Endometrium (tissue), 2 donors: ENCODE measurements around the gene CAB39.

Experiments used
- FAIRE-seq: peaks from 2 replicates; lab custom pipeline; 2012; peaks lifted over from hg19 to GRCh38; lab: Jason Lieb, UNC
- donor health status: control.
- donor health status: control.

CAB39 gene

GRCh38 chr2:230712443-230713330, at the start of gene CAB39:
Gene CAB39, plus strand, starts transcription at chr2:230712842. Its CDS starts 47,160 bp downstream, at chr2:230760002.
- no peak for FAIRE-seq

- FAIRE-seq, result no peak
Observed at GRCh38 chr2:230664128-230664527, 48.5 kb upstream of the CAB39 start.

- no peak for FAIRE-seq
Observed at GRCh38 chr2:230664844-230665243, 47.8 kb upstream of the CAB39 start.

- FAIRE-seq, result no peak
Observed at GRCh38 chr2:230665263-230665691, 47.4 kb upstream of the CAB39 start.

- FAIRE-seq, result no peak
Observed at GRCh38 chr2:230666446-230666845, 46.2 kb upstream of the CAB39 start.

- FAIRE-seq, result no peak
Observed at GRCh38 chr2:230666885-230667712, 45.5 kb upstream of the CAB39 start.

- FAIRE-seq, result no peak
Observed at GRCh38 chr2:230668184-230668938, 44.3 kb upstream of the CAB39 start.

- FAIRE-seq, result no peak
Observed at GRCh38 chr2:230668939-230669303, 43.7 kb upstream of the CAB39 start.

GRCh38 chr2:230669386-230669950, 43.2 kb upstream of the CAB39 start:
- no peak for FAIRE-seq

GRCh38 chr2:230671117-230671516, 41.5 kb upstream of the CAB39 start:
- FAIRE-seq, result no peak

GRCh38 chr2:230672836-230673235, 39.8 kb upstream of the CAB39 start:
- FAIRE-seq, result no peak

- FAIRE-seq, result no peak
Observed at GRCh38 chr2:230674401-230674800, 38.2 kb upstream of the CAB39 start.

- no peak for FAIRE-seq
Observed at GRCh38 chr2:230674966-230675672, 37.5 kb upstream of the CAB39 start.

- FAIRE-seq, result no peak
Observed at GRCh38 chr2:230676546-230676945, 36.1 kb upstream of the CAB39 start.

- FAIRE-seq, result no peak
Observed at GRCh38 chr2:230677201-230677946, 35.3 kb upstream of the CAB39 start.

GRCh38 chr2:230678018-230678417, 34.6 kb upstream of the CAB39 start:
- no peak for FAIRE-seq

- no peak for FAIRE-seq
Observed at GRCh38 chr2:230678451-230678850, 34.2 kb upstream of the CAB39 start.

- FAIRE-seq, result no peak
Observed at GRCh38 chr2:230680463-230681170, 32.0 kb upstream of the CAB39 start.

- FAIRE-seq, result no peak
Observed at GRCh38 chr2:230681171-230681545, 31.5 kb upstream of the CAB39 start.

- no peak for FAIRE-seq
Observed at GRCh38 chr2:230682546-230682945, 30.1 kb upstream of the CAB39 start.
